ENCODE results near the gene NR3C1. TPM values are rescaled to one million over a fixed set of nuclear protein-coding genes. Genes with fewer than 3 reads are reported as not detected.
A peak's percentile ranks its signal among the peaks of the same experiment; 100 is the strongest.

Gene NR3C1
- polyA plus RNA-seq, 1 experiment, result 44.1 TPM

DNA sequence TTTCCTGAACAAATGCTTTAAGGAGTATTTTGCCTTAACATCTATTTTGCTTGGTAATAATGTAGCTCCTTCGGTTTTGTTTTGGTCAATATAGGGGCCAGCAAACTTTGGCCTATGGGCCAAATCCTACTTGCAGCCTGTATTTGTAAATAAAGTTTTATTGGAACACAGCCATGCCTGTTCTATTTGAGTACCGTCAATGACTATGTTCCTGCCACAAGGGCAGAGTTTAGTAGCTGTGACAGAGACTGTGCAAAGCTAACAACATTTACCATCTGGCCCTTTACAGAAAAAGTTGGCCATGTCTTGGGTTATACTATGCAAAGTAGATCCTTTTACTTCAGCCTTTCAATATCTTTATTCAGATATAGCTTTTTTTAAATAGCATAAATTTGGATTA is 113.4 kb downstream of the NR3C1 start:
- H3K9me3 ChIP-seq (ENCODE audit: control insufficient read depth, insufficient read depth, low read length), result no peaks in the 10 kb centered on the region
- TF ChIP-seq, protein P1, sequence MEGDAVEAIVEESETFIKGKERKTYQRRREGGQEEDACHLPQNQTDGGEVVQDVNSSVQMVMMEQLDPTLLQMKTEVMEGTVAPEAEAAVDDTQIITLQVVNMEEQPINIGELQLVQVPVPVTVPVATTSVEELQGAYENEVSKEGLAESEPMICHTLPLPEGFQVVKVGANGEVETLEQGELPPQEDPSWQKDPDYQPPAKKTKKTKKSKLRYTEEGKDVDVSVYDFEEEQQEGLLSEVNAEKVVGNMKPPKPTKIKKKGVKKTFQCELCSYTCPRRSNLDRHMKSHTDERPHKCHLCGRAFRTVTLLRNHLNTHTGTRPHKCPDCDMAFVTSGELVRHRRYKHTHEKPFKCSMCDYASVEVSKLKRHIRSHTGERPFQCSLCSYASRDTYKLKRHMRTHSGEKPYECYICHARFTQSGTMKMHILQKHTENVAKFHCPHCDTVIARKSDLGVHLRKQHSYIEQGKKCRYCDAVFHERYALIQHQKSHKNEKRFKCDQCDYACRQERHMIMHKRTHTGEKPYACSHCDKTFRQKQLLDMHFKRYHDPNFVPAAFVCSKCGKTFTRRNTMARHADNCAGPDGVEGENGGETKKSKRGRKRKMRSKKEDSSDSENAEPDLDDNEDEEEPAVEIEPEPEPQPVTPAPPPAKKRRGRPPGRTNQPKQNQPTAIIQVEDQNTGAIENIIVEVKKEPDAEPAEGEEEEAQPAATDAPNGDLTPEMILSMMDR (IDR thresholded peaks at IDR 0.05; ENCODE audit: low read depth, low read length), result no peak
- CTCF ChIA-PET, result interaction anchor here (0.9 kb wide), 1 partner anchor 577 kb away, joined by 3 read pairs; no protein-coding TSS in a partner anchor
- DNase-seq (ENCODE audit: low read depth, low spot score), result no peak
- H3K4me3 ChIP-seq (ENCODE audit: low read depth, low read length), result no peak overlapping the region
- POLR2A ChIA-PET, result no interaction called here
- no peak overlapping the region for H3K27ac ChIP-seq (ENCODE audit: low read depth, low read length)
- H3K27me3 ChIP-seq (ENCODE audit: control insufficient read depth, insufficient read depth, low read length), result no peaks in the 10 kb centered on the region

DNA sequence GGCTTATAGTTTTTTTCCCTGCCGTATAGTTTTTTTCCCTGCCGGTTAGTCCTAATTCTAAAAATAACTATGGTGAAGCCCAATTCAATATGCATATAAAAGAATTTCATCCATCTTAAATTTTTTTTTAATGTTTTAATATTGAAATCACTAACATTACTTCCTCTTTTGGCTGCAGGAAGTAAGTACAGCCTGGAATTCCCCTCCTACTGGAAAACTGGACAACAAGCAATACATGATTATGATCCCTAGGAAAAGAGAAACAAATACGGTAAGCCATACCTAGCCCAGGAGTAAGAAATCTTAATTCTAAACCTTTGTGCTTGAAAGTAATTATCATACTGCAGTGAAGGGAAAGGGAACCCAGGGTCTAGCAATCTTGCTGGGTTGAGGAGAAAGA is 119.0 kb downstream of the NR3C1 start:
- H3K9me3 ChIP-seq (ENCODE audit: control insufficient read depth, insufficient read depth, low read length), result no peaks in the 10 kb centered on the region
- H3K27ac ChIP-seq (ENCODE audit: low read depth, low read length), result no peak overlapping the region
- H3K4me3 ChIP-seq (ENCODE audit: low read depth, low read length), result no peak overlapping the region
- TF ChIP-seq, protein P1 (IDR thresholded peaks at IDR 0.05; ENCODE audit: low read depth, low read length), result no peak
- no peak for DNase-seq (ENCODE audit: low read depth, low spot score)
- H3K27me3 ChIP-seq (ENCODE audit: control insufficient read depth, insufficient read depth, low read length), result no peaks in the 10 kb centered on the region
- POLR2A ChIA-PET, result no interaction called here
- CTCF ChIA-PET, result no interaction called here

DNA sequence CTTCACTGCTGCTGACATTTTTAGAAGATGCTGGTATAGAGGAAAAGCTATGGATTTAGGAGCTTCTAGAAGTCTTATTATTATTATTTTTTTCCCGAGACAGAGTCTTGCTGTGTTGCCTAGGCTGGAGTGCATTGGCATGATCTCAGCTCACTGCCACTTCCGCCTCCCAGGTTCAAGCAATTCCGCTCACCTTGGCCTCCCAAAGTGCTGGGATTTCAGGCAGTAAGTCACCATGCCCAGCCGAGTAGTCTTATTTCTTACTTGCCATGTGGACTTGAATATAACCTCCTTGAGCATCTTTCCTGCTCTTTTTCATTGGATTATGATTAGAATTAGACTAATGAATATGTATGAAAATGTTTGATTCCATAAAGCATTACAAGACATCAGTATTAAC is 119.5 kb downstream of the NR3C1 start:
- Histone ChIP-seq H3K9me3 (ENCODE audit: control insufficient read depth, insufficient read depth, low read length) (no peaks in the 10 kb centered on the region), H3K27me3 (ENCODE audit: control insufficient read depth, insufficient read depth, low read length) (no peaks in the 10 kb centered on the region), H3K27ac (ENCODE audit: low read depth, low read length) (no peak overlapping the region), H3K4me3 (ENCODE audit: low read depth, low read length) (no peak overlapping the region)
- ChIA-PET CTCF (no interaction called here), POLR2A (no interaction called here)
- no peak for DNase-seq (ENCODE audit: low read depth, low spot score)
- TF ChIP-seq, protein P1 (IDR thresholded peaks at IDR 0.05; ENCODE audit: low read depth, low read length), result no peak

DNA sequence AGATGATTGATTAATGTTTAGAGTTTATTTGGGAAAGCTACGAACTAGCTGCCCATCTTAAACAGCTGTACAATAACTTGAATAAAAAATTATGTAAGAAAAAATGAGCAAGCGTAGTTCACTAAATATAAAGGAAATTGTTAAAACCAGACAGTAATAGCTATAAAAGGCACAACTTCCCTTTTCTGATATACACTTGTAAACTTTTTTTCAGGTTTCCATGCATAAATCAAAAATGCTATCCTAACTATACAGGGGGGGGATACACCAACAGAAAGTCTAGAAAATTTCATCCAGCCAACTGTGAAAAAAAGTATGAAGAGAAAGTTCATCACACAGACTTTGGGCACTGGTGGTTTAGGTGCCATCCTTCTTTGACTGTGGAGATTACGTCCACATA is 122.3 kb downstream of the NR3C1 start:
- CTCF ChIA-PET, result interaction anchor here (1.8 kb wide), 1 partner anchor 123 kb away, joined by 7 read pairs; the partner anchor contains the start of gene NR3C1
- POLR2A ChIA-PET, result interaction anchor here (0.5 kb wide), 1 partner anchor 347 kb away, joined by 3 read pairs; no protein-coding TSS in a partner anchor
- H3K9me3 ChIP-seq (ENCODE audit: control insufficient read depth, insufficient read depth, low read length), result no peaks in the 10 kb centered on the region

DNA sequence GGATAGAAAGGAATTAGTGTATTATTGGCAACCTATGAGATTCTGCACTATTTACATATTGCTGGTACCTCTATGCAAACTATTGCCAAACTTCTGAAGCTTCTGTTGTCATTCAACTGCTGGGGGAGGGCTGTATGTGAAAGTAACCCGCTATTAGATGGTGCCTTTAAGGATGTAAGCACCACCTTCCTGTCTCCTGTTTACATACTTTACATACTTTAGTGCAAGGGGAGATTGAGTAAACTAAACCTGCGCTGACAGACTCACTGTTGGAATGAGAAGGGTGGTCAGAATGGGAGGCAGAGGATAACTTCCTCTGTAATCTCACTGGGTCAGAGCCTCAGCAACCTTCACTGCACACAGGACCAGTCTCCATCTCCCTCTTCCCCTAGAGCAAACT is 123.8 kb downstream of the NR3C1 start:
- ChIA-PET CTCF (interaction anchor here (1.8 kb wide), 1 partner anchor 124 kb away, joined by 7 read pairs; the partner anchor contains the start of gene NR3C1), POLR2A (no interaction called here)
- H3K9me3 ChIP-seq (ENCODE audit: control insufficient read depth, insufficient read depth, low read length), result no peaks in the 10 kb centered on the region
- no peaks in the 10 kb centered on the region for H3K27me3 ChIP-seq (ENCODE audit: control insufficient read depth, insufficient read depth, low read length)
- peak; percentile 29 for DNase-seq (ENCODE audit: low read depth, low spot score)
- H3K4me3 ChIP-seq (ENCODE audit: low read depth, low read length), result no peak overlapping the region
- no peak overlapping the region for H3K27ac ChIP-seq (ENCODE audit: low read depth, low read length)
- TF ChIP-seq, protein P1 (IDR thresholded peaks at IDR 0.05; ENCODE audit: low read depth, low read length), result no peak

More for the DNA sequence above, 122.3 kb downstream of the NR3C1 start:
- H3K27ac ChIP-seq (ENCODE audit: low read depth, low read length), result no peak overlapping the region
- no peak for DNase-seq (ENCODE audit: low read depth, low spot score)
- TF ChIP-seq, protein P1 (IDR thresholded peaks at IDR 0.05; ENCODE audit: low read depth, low read length), result no peak
- H3K4me3 ChIP-seq (ENCODE audit: low read depth, low read length), result no peak overlapping the region
- no peaks in the 10 kb centered on the region for H3K27me3 ChIP-seq (ENCODE audit: control insufficient read depth, insufficient read depth, low read length)
